Motor neuron (in vitro differentiated cells): ENCODE results near the gene DKC1. TPM values are rescaled to one million over a fixed set of nuclear protein-coding genes. Genes with fewer than 3 reads are reported as not detected.

Experiments
- ATAC-seq, 8 experiments: fragments of 200-7000 bp; cut with Tn5 transposase; replicated peaks in 6 of 8; 2 replicates each; pipeline ENCODE4 v1.8.0; 2021; ENCODE audit warnings: mild to moderate bottlenecking in 8 of 8, moderate library complexity in 8 of 8
- H3K27ac ChIP-seq, 2 donors: fragments of 250-450 bp; sonication (Bioruptor Pico); 2 replicates each; pipeline ENCODE4 v1.9.0; 2021; ENCODE audit warnings: antibody characterized with exemption in 2 of 2, mild to moderate bottlenecking in 2 of 2, moderate library complexity in 1 of 2
- H3K4me1 ChIP-seq, 2 donors: fragments of 250-450 bp; sonication (Bioruptor Pico); replicated peaks in 1 of 2; 2 replicates each; pipeline ENCODE4 v1.6.1; 2021; ENCODE audit warnings: antibody characterized with exemption in 2 of 2, mild to moderate bottlenecking in 2 of 2, moderate library complexity in 1 of 2
- H3K4me3 ChIP-seq, 5 donors: fragments of 250-450 bp; sonication (Bioruptor Pico); 2 replicates each; pipeline ENCODE4 v1.9.0; 2021; ENCODE audit warnings: antibody characterized with exemption in 5 of 5, mild to moderate bottlenecking in 5 of 5, moderate library complexity in 4 of 5
- WGBS, 10 experiments: fragments of 450-650 bp; shearing (Covaris generic); methylation state at CpG; one replicate each; pipeline ENCODE4 v1.0.0; 2022; 5-methylcytosine and 5-hydroxymethylcytosine counted together
- in situ Hi-C, 9 experiments: fragments of 400-800 bp; cut with MboI; loops; one replicate each; pipeline ENCODE4 v1.15.0; 2021; ENCODE audit warnings: low sequenced_read_pairs in 9 of 9, low pct_unique_long_range_greater_than_20kb in 2 of 9; ENCODE audit not compliant: unreplicated experiment in 9 of 9
- total RNA-seq, 8 experiments: library from RNA; unstranded; fragments of 300-600 nt; gene quantifications; 2 replicates each; pipeline versions ENCODE4 v1.2.3 to v1.2.4, GENCODE V29; 2022

The DKC1 gene
- total RNA-seq, 8 experiments from 2014 or later: 19.0 to 120 (median 36.1) TPM

DNA sequence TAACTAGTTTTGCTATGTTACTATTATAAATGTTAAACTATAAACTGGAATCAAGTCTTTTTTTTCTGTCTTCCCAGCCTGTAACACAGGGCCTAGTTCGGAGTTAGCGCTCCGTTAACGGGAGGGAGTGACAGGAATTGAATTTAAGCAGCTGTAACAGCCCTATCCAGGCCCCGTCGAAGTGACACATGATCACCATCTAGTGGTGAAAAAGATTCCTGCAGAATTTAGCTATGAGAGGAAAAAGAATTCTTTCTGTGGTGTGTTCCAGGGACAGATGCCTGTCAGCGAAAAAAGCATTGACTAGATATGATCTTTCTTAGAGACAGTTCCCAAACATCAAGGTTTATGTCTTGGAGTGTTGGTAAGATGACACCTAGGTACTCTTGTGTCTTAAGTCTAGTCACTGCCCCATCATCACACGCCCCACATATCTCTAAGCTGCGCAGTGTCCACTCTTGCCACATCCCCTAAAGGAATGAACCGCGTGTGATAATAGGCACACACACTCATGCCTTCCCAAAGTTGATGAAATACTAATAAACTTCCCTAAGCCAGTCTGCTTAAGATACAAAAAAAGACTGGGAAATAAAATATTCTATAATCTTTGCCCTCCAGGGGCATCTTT lies 13.8 kb upstream of the DKC1 start:
- peak; percentile 47 to 68 (median 54) for ATAC-seq
- 0 to 83% (median 8%) methylated on average over 2 to 7 of the region's 11 CpGs; no CpG with 5 or more reads in 1 of the 10 experiments for WGBS, 10 experiments
- H3K4me1 ChIP-seq: no peaks in the 10 kb centered on the region
- H3K27ac ChIP-seq: no peak overlapping the region
- no peak overlapping the region for H3K4me3 ChIP-seq
- in situ Hi-C loops: no loop called here

DNA sequence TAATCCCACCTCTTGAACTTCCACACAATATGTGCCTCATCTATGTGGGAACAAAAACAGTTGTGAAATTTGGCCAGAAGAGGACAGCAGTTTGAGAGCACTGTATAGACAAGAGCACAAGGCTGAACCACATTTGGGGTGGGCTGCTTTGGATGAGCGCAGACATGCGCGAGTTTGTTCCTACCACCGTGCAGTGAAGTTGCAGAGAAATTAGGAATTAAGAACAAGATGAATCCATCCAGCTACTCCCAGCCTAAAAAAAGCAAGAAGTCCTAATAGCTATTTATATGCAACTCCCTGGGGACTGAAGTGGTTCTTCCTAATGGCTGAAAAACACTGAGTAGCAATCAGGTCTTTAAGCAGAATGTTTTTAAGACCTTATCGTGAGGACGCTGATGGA lies 12.8 kb upstream of the DKC1 start:
- in situ Hi-C loops: no loop called here
- Histone ChIP-seq H3K4me3 (no peak overlapping the region), H3K4me1 (no peaks in the 10 kb centered on the region), H3K27ac (no peak overlapping the region)
- WGBS, 10 experiments: 0 to 80% (median 30%) methylated on average over 2 to 4 of the region's 6 CpGs; no CpG with 5 or more reads in 5 of the 10 experiments
- ATAC-seq: peak in 2 of 8 experiments; percentile 4 to 24

DNA sequence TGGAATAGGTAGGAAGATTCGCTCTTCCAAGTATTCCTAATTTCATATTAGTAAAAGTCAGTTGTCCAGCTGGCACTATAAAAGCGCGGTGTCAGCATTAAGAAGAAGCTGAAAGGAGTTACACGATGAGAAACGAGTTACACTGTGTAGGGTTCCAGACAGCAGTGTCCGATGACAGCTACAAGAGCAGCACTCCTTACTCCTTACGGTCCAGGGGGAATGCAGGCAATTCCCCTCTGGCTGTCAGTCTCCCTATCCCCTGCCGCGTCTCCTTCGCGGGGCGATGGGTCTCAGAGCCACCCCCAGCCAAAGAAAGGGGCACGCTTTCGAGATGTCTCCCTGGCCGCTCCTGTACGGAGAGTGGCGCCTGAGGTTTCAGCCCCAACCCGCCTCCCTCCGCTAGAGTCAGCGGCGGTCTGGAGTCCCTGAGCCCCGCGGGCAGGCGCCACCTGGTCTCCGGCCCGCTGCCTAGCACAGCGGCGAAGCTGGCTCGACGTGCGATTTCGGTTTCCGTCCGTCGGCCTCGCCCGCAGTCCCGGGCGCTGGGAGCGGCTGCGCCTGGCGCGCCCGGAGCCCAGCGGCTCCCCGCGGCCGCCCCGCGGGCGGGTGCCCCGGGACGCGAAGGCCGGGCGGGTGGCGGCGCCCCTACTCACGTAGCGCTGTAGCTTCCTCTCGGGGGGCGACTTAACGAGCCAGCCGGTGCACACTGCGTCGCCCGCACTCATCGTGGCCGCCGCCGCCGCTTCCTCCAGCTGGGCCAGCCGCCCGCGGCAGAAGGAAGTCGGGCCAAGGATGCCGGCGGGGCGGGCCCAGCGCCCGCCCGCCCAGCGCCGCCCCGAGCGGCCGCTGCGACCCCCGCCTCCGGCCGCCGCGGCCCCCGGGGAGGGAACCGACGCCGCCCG lies 12.1 kb upstream of the DKC1 start, which contains the start of gene GAB3:
GAB3 (minus strand) TSS at position 777 of the 902 bp plus-strand sequence; CDS start at position 725, 52 bp downstream.
- Histone ChIP-seq H3K27ac (no peak within 1 kb of the TSS), H3K4me3 (peak within 1 kb of the TSS; percentile 20 to 23 (median 21)), H3K4me1 (no peaks in the 10 kb centered on the region)
- 25 to 80% (median 40%) methylated on average over 1 to 12 of the region's 98 CpGs; no CpG with 5 or more reads in 7 of the 10 experiments for WGBS, 10 experiments
- ATAC-seq: peak; percentile 54 to 76 (median 68)
- in situ Hi-C loops: no loop called here

- ATAC-seq: no peak
- H3K27ac ChIP-seq: no peak overlapping the region
- in situ Hi-C loops: no loop called here
- no peak overlapping the region for H3K4me3 ChIP-seq
- 34 to 100% (median 100%) methylated on average over 1 to 4 of the region's 20 CpGs; no CpG with 5 or more reads in 7 of the 10 experiments for WGBS, 10 experiments
- H3K4me1 ChIP-seq: no peaks in the 10 kb centered on the region
Observed at GRCh38 chrX:154751203-154751668, 11.4 kb upstream of the DKC1 start.

DNA sequence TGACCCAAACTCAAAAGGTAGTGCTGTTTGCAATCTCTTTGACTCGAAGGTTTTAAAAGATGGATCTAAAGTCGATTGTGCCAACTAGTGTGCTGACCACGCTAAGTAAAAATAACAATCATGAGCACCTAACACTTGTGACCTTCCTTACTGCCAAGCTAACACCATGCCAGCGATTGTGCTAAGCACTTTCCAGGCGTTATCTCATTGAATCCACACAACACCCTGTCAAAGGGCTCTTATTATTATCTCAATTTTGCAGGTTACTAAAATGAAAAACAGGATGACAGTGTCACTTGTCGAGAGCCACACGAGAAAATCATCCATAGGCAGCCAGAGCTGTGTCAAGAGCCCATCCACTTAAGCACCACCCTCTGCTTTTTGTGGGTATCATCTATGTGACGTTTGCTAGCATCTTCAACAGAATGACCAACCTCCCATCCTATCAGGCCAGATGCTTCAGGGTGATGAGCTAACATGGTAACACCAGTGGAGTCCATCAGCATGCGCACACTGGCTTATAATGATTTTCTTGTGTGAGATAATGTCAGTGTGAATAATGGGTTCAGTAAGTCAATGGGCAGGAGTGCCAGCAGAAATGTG lies 10.9 kb upstream of the DKC1 start:
- in situ Hi-C loops: no loop called here
- no peak overlapping the region for H3K27ac ChIP-seq
- no peak overlapping the region for H3K4me3 ChIP-seq
- no peak for ATAC-seq
- whole genome bisulfite sequencing, 10 experiments: 41 to 55% (median 46%) methylated on average over 4 to 8 of the region's 9 CpGs; no CpG with 5 or more reads in 7 of the 10 experiments
- H3K4me1 ChIP-seq: no peaks in the 10 kb centered on the region

DNA sequence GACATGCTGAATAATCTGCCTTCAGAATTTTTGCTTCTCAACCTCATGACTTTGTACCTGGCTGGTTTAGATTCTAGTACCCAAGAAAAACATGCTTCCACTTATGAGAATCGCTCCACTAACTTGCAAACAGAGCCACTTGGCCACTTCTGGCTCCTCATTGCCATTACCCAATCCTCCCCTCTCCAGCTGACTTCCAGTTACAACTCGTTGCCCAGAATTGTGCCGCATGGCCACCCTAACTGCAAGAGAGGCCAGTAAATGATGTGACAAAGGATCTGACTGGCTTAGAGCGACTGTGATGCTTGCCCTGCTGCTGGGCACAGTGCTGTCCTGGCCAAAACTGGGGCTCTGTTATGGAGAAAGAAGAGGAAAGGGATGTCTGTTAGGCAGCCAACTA lies 4.0 kb upstream of the DKC1 start:
- WGBS, 10 experiments: 53% methylated on average over 4 of the region's 4 CpGs; no CpG with 5 or more reads in 9 of the 10 experiments
- no peak overlapping the region for H3K4me3 ChIP-seq
- no peak overlapping the region for H3K27ac ChIP-seq
- ATAC-seq: no peak
- H3K4me1 ChIP-seq: peaks cover 4 to 8% of the 10 kb centered on the region in 2 donors
- in situ Hi-C loops: no loop called here

- WGBS, 10 experiments: 0 to 39% (median 13%) methylated on average over 1 to 11 of the region's 11 CpGs; no CpG with 5 or more reads in 4 of the 10 experiments
- in situ Hi-C loops: no loop called here
- peak overlapping the region; percentile 46 to 71 (median 51) for H3K4me3 ChIP-seq
- ATAC-seq: peak in 1 of 8 experiments; percentile 19
- peaks cover 4 to 8% of the 10 kb centered on the region in 2 donors for H3K4me1 ChIP-seq
- H3K27ac ChIP-seq: peak overlapping the region; percentile 5 to 42
Observed at GRCh38 chrX:154761977-154762536, 607 bp upstream of the DKC1 start.

DNA sequence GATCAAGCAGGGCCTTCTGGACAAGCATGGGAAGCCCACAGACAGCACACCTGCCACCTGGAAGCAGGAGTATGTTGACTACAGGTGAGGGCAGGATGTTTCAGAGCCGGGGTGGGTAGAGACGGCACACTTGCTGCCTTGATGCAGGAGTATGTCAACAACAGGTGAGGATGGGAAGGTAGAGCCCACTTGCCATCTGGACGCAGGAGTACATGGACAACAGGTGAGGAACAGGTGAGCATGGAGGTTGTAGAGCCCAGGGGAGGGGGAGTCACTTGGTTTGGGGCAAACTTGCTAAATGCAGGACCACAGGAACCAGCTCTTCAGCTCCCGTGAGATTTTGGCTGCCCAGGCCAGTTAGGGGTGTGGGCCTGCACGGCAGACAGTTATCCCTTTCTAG lies 12.0 kb downstream of the DKC1 start:
- in situ Hi-C loops: no loop called here
- no peaks in the 10 kb centered on the region for H3K4me1 ChIP-seq
- no peak overlapping the region for H3K4me3 ChIP-seq
- 92 to 100% (median 100%) methylated on average over 1 to 2 of the region's 5 CpGs; no CpG with 5 or more reads in 5 of the 10 experiments for WGBS, 10 experiments
- no peak overlapping the region for H3K27ac ChIP-seq
- no peak for ATAC-seq

DNA sequence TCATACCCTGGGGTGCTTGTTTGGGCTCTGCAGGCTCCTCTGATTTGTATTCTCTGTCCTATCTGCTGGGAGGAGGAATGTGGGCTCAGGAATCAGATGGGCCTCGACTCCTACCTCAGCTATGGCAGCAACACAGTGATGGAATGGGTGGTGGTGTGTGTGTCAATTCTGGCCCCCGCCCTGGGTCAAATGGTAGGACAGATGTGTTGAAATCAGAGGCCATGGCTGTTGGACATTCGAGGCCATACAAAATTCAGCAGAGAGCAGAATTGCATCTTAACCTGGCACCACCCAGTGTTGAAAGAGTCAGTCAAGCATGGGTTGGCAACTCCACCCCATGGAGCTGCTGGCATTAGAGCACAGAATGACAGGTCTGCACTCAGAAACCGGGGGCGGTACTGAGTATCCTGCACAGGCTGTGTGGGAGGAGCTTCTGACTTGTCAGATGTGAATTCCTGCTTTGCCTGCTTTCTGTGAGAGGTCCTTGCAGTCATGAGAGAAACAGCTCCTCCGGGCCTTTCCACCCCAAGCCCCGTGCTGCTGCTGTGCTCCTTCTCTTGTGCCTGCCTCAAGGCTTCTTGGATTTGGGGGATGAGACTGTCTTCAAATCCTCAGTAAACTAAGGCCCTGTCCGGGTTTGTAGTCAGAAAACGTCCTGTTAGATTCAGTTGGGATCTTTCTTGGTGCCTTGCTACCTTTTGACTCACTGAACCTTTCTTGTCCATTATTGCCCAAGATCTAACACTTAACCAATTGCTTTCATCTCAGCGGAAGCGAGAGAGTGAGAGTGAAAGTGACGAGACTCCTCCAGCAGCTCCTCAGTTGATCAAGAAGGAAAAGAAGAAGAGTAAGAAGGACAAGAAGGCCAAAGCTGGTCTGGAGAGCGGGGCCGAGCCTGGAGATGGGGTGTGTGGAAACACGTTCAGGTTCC lies 13.0 kb downstream of the DKC1 start:
- Histone ChIP-seq H3K4me1 (no peaks in the 10 kb centered on the region), H3K27ac (no peak overlapping the region), H3K4me3 (no peak overlapping the region)
- peak in 3 of 8 experiments; percentile 51 to 64 (median 62) for ATAC-seq
- 24 to 70% (median 60%) methylated on average over 2 to 7 of the region's 15 CpGs; no CpG with 5 or more reads in 7 of the 10 experiments for WGBS, 10 experiments
- in situ Hi-C loops: no loop called here

DNA sequence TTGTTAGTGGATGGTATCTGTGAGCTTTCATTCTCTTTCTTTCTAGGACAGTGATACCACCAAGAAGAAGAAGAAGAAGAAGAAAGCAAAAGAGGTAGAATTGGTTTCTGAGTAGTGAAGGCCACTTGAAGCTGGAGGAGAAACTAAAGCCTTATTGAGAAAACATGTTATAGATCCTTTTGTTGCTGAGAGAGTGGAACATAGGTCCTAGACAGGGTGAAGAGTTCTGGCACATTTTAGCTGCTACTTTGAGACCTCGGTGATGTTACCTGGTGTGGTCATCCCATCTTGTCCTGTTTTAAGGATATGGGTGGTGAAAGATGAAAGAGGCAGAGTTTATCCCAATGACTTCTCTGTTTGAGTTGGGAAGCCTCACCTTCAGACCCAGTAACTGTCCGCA lies 14.1 kb downstream of the DKC1 start:
- Histone ChIP-seq H3K4me3 (no peak overlapping the region), H3K4me1 (no peaks in the 10 kb centered on the region), H3K27ac (no peak overlapping the region)
- in situ Hi-C loops: no loop called here
- 0 to 100% (median 67%) methylated on average over 1 to 2 of the region's 2 CpGs; no CpG with 5 or more reads in 6 of the 10 experiments for WGBS, 10 experiments
- ATAC-seq: no peak

DNA sequence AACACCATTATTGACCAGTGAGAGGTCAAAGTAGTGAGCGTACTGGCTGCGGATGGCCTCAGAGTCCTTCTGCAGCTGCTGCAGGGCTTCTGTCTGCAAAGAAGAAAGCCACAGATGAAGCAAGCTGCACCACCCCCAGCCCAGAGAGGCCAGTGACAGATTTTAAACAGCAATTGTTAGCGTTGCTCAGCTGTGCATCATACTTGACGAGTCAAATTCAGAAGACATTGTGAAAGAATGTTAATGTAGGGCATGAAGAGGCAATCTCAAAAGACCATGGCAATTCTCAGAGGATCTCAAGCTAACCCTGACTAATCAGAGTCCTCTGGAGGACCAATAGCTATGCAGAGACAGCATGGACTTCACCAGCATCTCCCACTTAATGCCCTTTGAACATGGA lies 16.6 kb downstream of the DKC1 start:
- WGBS, 10 experiments: 56 to 73% methylated on average over 3 to 4 of the region's 4 CpGs; no CpG with 5 or more reads in 8 of the 10 experiments
- in situ Hi-C loops: no loop called here
- peak in 1 of 8 experiments; percentile 43 for ATAC-seq
- H3K27ac ChIP-seq: no peak overlapping the region
- no peak overlapping the region for H3K4me3 ChIP-seq
- H3K4me1 ChIP-seq: no peaks in the 10 kb centered on the region

GRCh38 chrX:154780968-154781367 lies 18.3 kb downstream of the DKC1 start:
- Histone ChIP-seq H3K4me3 (no peak overlapping the region), H3K27ac (no peak overlapping the region), H3K4me1 (no peaks in the 10 kb centered on the region)
- 62 to 100% (median 91%) methylated on average over 1 to 7 of the region's 9 CpGs; no CpG with 5 or more reads in 5 of the 10 experiments for WGBS, 10 experiments
- peak in 1 of 8 experiments; percentile 12 for ATAC-seq
- in situ Hi-C loops: no loop called here
